Measurements from ENCODE around the gene APEH.

- TF ChIP-seq CTCF (IDR thresholded peaks at IDR 0.05) (no peak), POLR2A (IDR thresholded peaks at IDR 0.05) (no peak)
Observed at GRCh38 chr3:49634736-49635135, 39.4 kb upstream of the APEH start.
